Hepatocyte (in vitro differentiated cells): Measurements from ENCODE around the gene MPEG1.

ENCODE experiments used
- EZH2 ChIP-seq: fragments of 200-600 bp; sonication (generic); IDR thresholded peaks from 2 replicates; pipeline ENCODE4 v1.6.1; 2016; ENCODE audit warnings: antibody characterized with exemption, mild to moderate bottlenecking, borderline replicate concordance
- TF ChIP-seq, protein P1 (sequence below): fragments of 200-600 bp; sonication (generic); IDR thresholded peaks from 2 replicates; pipeline ENCODE4 v1.5.1; 2016; ENCODE audit warnings: antibody characterized with exemption, mild to moderate bottlenecking; ENCODE audit not compliant: poor library complexity

DNA sequence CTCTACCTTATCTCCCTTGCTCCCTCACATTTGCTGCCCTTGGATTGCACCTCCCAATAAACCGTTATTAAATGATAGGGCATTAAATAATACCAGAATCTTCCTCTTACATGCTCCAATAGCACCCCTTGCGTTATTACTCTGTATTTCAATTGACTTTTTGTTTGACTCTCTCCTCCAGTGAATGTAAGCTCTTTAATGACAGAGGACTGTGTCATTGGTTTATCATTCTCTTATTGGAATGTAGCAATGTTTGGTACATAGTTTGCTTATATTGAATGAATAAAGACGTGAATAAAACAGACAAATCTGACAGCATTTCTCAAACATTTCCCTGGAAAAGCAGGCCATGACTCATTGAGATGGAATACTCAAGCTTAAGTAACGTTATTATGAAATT lies 8.7 kb upstream of the MPEG1 start:
- TF ChIP-seq, protein P1, sequence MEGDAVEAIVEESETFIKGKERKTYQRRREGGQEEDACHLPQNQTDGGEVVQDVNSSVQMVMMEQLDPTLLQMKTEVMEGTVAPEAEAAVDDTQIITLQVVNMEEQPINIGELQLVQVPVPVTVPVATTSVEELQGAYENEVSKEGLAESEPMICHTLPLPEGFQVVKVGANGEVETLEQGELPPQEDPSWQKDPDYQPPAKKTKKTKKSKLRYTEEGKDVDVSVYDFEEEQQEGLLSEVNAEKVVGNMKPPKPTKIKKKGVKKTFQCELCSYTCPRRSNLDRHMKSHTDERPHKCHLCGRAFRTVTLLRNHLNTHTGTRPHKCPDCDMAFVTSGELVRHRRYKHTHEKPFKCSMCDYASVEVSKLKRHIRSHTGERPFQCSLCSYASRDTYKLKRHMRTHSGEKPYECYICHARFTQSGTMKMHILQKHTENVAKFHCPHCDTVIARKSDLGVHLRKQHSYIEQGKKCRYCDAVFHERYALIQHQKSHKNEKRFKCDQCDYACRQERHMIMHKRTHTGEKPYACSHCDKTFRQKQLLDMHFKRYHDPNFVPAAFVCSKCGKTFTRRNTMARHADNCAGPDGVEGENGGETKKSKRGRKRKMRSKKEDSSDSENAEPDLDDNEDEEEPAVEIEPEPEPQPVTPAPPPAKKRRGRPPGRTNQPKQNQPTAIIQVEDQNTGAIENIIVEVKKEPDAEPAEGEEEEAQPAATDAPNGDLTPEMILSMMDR = no peak
- no peak for TF ChIP-seq EZH2
